Stimulated activated CD4-positive, alpha-beta T cell treated with anti-CD3 and anti-CD28 coated beads, Interleukin-4, amount 100 ng/mL, for 1 hour (primary cell): ENCODE measurements around the gene HTN3.
"Not testable (repeated sequence)": the region's sequence is repeated elsewhere in the genome, so short reads cannot be mapped to it uniquely, and the experiment has no call there.

Experiments
- DNase-seq: peaks from one replicate; pipeline ENCODE4 v3.0.0-alpha.2; 2020

The HTN3 gene

GRCh38 chr4:70028159-70028558 is at the start of gene HTN3:
HTN3 (plus strand) TSS chr4:70028459; CDS start chr4:70030741, 2,282 bp downstream.
- not testable (repeated sequence) for DNase-seq

DNA sequence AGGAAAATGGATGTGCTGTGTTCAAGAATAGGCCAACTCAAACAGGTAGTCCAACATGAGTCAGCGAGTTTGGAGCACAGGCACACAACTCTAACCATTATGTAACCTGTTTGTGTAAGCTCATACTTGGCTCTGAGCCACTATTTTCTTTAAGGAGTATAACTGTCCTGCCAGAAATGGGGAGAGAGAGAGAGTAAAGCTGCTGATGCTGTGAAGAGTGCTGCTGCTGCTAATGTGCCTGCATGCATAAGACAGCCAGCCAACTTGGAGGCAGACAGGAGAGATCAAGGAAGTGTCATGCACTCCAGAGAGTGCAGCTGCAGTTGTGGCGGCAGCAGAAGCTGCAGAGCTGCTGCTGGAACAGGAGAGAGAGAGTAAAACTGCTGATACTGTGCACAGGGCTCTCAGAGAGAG is 44.2 kb upstream of the HTN3 start:
- no peak for DNase-seq

DNA sequence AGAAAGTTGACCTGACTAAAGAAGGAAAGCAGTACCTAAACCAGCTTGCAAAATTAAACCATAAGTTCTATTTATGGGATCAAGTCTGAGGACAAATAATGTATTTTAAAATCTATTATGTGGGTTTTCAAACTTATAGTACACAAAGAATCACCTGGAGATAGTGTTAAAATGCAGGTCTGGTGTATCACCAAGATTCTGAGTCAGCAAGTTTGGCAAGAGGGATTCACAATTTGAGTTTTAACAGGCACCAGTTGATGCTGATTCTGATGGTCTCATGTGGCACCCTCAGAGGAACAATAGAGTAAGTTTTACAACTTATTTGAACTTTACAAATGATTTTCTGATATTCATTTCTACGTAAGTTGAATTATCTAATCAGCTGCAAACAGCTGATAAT is 41.6 kb upstream of the HTN3 start:
- DNase-seq, result no peak

DNA sequence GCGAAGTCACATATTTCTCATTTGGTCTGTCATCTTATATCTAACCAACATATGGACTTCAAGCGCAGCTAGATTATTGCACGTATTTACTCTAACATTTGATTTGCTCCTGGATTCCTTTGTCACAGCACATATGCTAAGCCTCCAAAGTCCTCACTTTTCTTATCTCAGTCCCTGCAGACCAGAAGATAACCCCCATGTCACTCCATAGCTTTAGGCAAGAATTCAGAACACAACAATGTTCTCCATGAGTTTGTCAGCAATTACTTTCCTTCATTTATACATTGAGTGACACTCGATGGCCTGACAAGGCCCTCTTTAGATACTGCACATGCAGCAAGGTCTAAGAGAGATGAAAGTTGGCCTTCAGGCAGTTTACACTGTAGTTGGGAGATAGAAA is 37.2 kb upstream of the HTN3 start:
- DNase-seq, result no peak

DNA sequence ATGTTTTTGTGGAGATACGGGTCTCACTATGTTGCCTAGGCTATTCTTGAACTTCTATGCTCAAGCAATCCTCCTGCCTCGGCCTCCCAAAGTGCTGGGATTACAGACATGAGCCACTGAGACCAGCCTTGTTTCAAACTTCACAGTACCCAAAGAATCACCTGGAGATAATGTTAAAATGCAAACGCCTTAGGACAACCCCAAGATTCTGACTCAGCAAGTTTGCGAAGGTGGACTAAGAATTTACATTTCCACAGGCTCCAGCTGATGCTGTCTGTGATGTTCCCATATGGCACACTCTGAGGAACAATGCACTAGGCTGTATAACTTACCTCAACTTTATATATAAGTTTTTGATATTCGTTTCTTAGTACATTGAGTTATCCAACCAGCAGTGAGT is 33.5 kb upstream of the HTN3 start:
- DNase-seq, result no peak

DNA sequence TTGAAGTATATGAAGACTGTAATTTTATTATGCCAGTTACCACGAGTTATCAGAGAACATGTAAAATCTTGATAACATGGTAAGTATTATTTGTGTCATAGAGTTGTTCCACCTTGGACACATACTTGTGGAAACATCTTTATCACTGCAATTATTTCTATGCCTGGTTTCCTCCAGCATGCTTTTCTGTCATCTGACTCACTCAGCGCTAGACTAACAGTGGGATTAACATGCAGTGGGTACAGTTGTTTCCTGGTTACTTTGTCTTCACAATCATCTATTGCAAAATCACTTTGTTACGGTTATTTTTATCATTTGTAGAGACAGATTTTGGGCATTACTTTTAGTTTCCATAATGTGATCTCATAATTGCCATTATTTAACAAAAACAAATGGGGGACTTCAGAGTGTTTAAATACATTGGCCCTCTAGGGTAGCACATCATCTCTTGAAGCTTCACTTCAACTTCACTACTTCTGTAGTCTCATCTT is 32.7 kb upstream of the HTN3 start, which contains the start of gene STATH:
Gene STATH, plus strand, starts transcription at position 441 of the 491 bp plus-strand sequence. CDS start 2,472 bp downstream, outside the sequence.
- no peak for DNase-seq

GRCh38 chr4:69999420-69999819 is 28.8 kb upstream of the HTN3 start:
- DNase-seq, result no peak

DNA sequence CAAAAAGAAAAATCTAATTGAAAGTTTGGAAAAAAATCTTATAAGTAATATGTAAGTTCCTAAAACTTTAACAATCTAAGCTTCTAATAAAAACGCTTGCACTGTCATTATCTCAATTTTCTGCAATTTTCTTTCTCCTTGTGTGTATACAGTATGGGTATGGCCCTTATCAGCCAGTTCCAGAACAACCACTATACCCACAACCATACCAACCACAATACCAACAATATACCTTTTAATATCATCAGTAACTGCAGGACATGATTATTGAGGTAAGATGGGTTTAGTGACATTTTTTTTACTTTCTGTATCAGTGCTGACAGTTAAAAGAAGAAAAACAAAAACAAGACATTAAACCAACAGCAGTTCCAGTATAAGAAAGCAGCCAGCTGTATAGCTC is 27.5 kb upstream of the HTN3 start:
- no peak for DNase-seq

DNA sequence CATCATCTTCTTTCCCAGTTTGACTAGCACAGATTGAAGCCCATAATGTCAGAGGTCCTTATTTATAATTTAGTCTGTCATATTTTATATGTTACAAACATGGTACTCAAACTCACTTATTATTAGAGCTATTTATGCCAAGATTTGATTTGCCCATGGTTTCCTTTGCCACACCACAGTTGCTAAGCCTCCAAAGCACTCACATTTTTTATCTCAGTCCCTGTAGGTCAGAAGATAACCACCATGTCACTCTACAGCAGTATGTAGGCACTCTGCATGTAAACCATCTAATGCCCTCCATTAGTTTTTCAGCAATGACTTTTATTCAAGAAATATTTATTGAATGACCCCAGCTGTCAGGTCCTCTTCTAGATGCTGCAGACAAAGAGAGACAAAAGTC is 25.8 kb upstream of the HTN3 start:
- DNase-seq, result no peak

DNA sequence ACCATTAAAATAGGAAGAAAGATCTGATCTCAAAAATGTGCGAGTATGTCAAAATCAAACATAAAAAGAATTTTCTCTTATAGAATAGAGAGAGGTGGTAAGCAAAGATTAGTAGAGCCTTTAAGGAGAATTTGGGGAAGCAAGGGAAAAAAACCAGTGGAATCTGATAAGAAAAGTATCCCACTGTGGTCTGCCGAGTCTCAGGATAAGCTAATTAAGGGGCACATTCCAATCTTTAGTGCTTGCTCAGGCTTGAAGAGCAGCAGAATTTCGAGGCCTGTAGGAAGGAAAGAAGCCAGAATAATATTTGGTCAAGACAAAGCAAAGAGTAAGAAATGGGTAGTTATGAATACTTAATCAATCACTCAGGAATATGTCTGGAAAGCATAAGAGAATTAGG is 19.5 kb upstream of the HTN3 start:
- no peak for DNase-seq

- DNase-seq, result not testable (repeated sequence)
Measured at GRCh38 chr4:70019006-70019405, 9.3 kb upstream of the HTN3 start.

- no peak for DNase-seq
Measured at GRCh38 chr4:70023218-70023617, 5.0 kb upstream of the HTN3 start.

GRCh38 chr4:70027011-70027410 is 1.2 kb upstream of the HTN3 start:
- DNase-seq, result no peak

- not testable (repeated sequence) for DNase-seq
Measured at GRCh38 chr4:70037559-70037958, 9.3 kb downstream of the HTN3 start.

DNA sequence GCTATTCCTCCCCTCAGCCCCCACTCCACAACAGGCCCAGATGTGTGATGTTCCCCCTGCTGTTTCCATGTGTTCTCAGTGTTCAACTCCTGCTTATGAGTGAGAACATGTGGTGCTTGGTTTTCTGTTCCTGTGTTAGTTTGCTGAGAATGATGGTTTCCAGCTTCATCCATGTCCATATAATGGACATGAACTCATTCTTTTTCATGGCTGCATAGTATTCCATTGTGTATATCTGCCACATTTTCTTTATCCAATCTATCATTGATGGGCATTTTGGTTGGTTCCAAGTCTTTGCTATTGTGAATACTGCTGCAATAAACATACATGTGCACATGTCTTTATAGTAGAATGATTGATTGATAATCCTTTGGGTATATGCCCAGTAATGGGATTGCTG is 11.7 kb downstream of the HTN3 start:
- not testable (repeated sequence) for DNase-seq

GRCh38 chr4:70041652-70042286 is 13.5 kb downstream of the HTN3 start:
- DNase-seq, result no peak

DNA sequence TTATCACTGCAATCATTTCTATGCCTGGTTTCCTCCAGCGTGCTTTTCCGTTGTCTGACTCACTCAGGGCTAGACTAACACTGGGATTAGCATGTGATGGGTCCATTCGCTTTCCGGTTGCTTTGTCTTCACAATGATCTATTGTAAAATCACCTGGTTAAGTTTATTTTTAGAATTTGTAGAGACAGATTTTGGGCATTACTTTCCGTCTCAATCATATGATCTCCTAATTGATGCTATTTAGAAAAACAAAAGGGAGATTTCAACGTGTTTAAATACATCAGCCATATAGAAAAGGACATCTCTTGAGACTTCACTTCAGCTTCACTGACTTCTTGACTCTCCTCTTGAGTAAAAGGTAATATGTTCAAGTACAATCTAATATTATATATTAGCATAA is 21.9 kb downstream of the HTN3 start, which contains the start of gene HTN1:
Gene HTN1, plus strand, starts transcription at position 301 of the 400 bp plus-strand sequence. CDS start 2,639 bp downstream, outside the sequence.
- not testable (repeated sequence) for DNase-seq

DNA sequence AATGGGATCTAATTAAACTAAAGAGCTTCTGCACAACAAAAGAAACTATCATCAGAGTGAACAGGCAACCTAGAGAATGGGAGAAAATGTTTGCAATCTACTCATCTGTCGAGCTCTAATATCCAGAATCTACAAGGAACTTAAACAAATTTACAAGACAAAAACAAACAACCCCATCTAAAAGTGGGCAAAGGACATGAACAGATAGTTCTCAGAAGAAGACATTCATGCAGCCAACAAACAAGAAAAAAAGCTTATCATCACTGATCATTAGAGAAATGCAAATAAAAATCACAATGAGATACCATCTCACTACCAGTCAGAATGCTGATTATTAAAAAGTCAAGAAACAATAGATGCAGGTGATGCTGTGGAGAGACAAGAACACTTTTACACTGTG is 28.3 kb downstream of the HTN3 start:
- DNase-seq, result not testable (repeated sequence)

- no peak for DNase-seq
Measured at GRCh38 chr4:70057651-70058050, 29.4 kb downstream of the HTN3 start.

- DNase-seq, result no peak
Measured at GRCh38 chr4:70059149-70059548, 30.9 kb downstream of the HTN3 start.

GRCh38 chr4:70062000-70062399 is 33.7 kb downstream of the HTN3 start:
- no peak for DNase-seq

GRCh38 chr4:70080205-70080604 is 51.9 kb downstream of the HTN3 start:
- no peak for DNase-seq
